Measurements from ENCODE around the gene MSMO1. TPM values are rescaled to one million over a fixed set of nuclear protein-coding genes. Genes with fewer than 3 reads are reported as not detected.

MSMO1 gene
- total RNA-seq, 3 donors from 2014 or later, result 41.1 to 123 (median 117) TPM

GRCh38 chr4:165381821-165382373 is 54.4 kb downstream of the MSMO1 start:
- DNase-seq, result no peak
- no peaks in the 10 kb centered on the region for H3K4me1 ChIP-seq (ENCODE audit: low read depth)
- intact Hi-C loops (cut with DNase I, micrococcal nuclease), result no loop called here
- no peaks in the 10 kb centered on the region for H3K36me3 ChIP-seq (ENCODE audit: low read depth)
- TF ChIP-seq CTCF (IDR thresholded peaks at IDR 0.05), result no peak
- no peak overlapping the region for H3K4me3 ChIP-seq
- no peak for ATAC-seq
- H3K9me3 ChIP-seq, result no peaks in the 10 kb centered on the region

GRCh38 chr4:165382640-165383039 is 55.2 kb downstream of the MSMO1 start:
- Histone ChIP-seq H3K4me3 (no peak overlapping the region), H3K36me3 (ENCODE audit: low read depth) (no peaks in the 10 kb centered on the region), H3K4me1 (ENCODE audit: low read depth) (no peaks in the 10 kb centered on the region), H3K9me3 (no peaks in the 10 kb centered on the region)
- no peak for ATAC-seq
- intact Hi-C loops (cut with DNase I, micrococcal nuclease), result no loop called here
- no peak for TF ChIP-seq CTCF (IDR thresholded peaks at IDR 0.05)
- no peak for DNase-seq

- no peak for DNase-seq
Measured at GRCh38 chr4:165383591-165384073, 56.2 kb downstream of the MSMO1 start.

GRCh38 chr4:165384186-165384585 is 56.7 kb downstream of the MSMO1 start:
- no peak overlapping the region for H3K4me3 ChIP-seq
- no peak for TF ChIP-seq CTCF (IDR thresholded peaks at IDR 0.05)
- H3K9me3 ChIP-seq, result no peaks in the 10 kb centered on the region
- no peaks in the 10 kb centered on the region for H3K4me1 ChIP-seq (ENCODE audit: low read depth)
- H3K36me3 ChIP-seq (ENCODE audit: low read depth), result no peaks in the 10 kb centered on the region
- ATAC-seq (no peak), DNase-seq (no peak)
- intact Hi-C loops (cut with DNase I, micrococcal nuclease), result no loop called here

More at GRCh38 chr4:165383591-165384073, 56.2 kb downstream of the MSMO1 start:
- H3K36me3 ChIP-seq (ENCODE audit: low read depth), result no peaks in the 10 kb centered on the region
- no peaks in the 10 kb centered on the region for H3K9me3 ChIP-seq
- ATAC-seq, result no peak
- H3K4me1 ChIP-seq (ENCODE audit: low read depth), result no peaks in the 10 kb centered on the region
- TF ChIP-seq CTCF (IDR thresholded peaks at IDR 0.05), result no peak
- no peak overlapping the region for H3K4me3 ChIP-seq
- intact Hi-C loops (cut with DNase I, micrococcal nuclease), result no loop called here

- TF ChIP-seq CTCF (IDR thresholded peaks at IDR 0.05), result no peak
- no peak for ATAC-seq
- DNase-seq, result no peak
- no peaks in the 10 kb centered on the region for H3K9me3 ChIP-seq
- no peak overlapping the region for H3K4me3 ChIP-seq
- H3K36me3 ChIP-seq (ENCODE audit: low read depth), result no peaks in the 10 kb centered on the region
- intact Hi-C loops (cut with DNase I, micrococcal nuclease), result no loop called here
- no peaks in the 10 kb centered on the region for H3K4me1 ChIP-seq (ENCODE audit: low read depth)
Measured at GRCh38 chr4:165384598-165384997, 57.1 kb downstream of the MSMO1 start.

GRCh38 chr4:165385126-165385525 is 57.7 kb downstream of the MSMO1 start:
- intact Hi-C loops (cut with DNase I, micrococcal nuclease), result no loop called here
- no peaks in the 10 kb centered on the region for H3K4me1 ChIP-seq (ENCODE audit: low read depth)
- DNase-seq, result no peak

More at GRCh38 chr4:165385126-165385525, 57.7 kb downstream of the MSMO1 start:
- no peaks in the 10 kb centered on the region for H3K9me3 ChIP-seq
- ATAC-seq, result no peak
- no peaks in the 10 kb centered on the region for H3K36me3 ChIP-seq (ENCODE audit: low read depth)
- no peak for TF ChIP-seq CTCF (IDR thresholded peaks at IDR 0.05)
- no peak overlapping the region for H3K4me3 ChIP-seq

Measured in mucosa of descending colon (tissue), 3 donors.